ENCODE data around the gene FAM187B. TPM values are rescaled to one million over a fixed set of nuclear protein-coding genes. Genes with fewer than 3 reads are reported as not detected.

Gene FAM187B
- total and polyA plus RNA-seq, 2 experiments from 2014 or later, result 0.23 TPM; not detected in 1

DNA sequence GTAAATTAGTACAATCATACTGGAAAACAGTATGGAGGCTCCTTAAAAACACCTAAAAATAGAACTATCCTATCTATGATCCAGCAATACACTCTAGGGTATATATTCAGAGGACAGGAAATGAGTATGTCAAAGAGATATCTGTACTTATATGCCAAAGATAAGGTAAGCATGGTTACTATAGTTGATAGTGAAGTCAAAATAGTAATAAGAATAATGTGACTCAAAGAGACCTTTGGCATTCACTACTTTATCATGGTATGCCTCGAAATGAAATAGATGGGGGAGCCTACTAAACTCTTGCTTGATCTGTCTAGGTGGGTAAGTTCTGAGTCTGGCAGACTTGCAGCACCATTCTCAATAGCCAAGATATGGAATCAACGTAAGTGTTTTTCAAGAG lies 43.7 kb downstream of the FAM187B start:
- H3K4me3 ChIP-seq, result no peak overlapping the region
- no peak overlapping the region for H3K27ac ChIP-seq (ENCODE audit: low read depth)
- no peaks in the 10 kb centered on the region for H3K4me1 ChIP-seq (ENCODE audit: insufficient read depth)
- H3K27me3 ChIP-seq (ENCODE audit: insufficient read depth), result no peaks in the 10 kb centered on the region
- ATAC-seq (no peak), DNase-seq (ENCODE audit: low spot score) (no peak)
- 0 out of 2 replicates have a peak, but pooled peaks cover 4% of the 10 kb centered on the region for H3K9me2 ChIP-seq (ENCODE audit: insufficient read depth)
- no peaks in the 10 kb centered on the region for H3K36me3 ChIP-seq (ENCODE audit: insufficient read depth)
- no peaks in the 10 kb centered on the region for H3K27me3 Mint-ChIP-seq (ENCODE audit: insufficient read depth, low read depth, poor library complexity)
- H3K79me2 ChIP-seq (replicated peaks; ENCODE audit: insufficient read depth), result no peaks in the 10 kb centered on the region
- TF ChIP-seq, protein P1, sequence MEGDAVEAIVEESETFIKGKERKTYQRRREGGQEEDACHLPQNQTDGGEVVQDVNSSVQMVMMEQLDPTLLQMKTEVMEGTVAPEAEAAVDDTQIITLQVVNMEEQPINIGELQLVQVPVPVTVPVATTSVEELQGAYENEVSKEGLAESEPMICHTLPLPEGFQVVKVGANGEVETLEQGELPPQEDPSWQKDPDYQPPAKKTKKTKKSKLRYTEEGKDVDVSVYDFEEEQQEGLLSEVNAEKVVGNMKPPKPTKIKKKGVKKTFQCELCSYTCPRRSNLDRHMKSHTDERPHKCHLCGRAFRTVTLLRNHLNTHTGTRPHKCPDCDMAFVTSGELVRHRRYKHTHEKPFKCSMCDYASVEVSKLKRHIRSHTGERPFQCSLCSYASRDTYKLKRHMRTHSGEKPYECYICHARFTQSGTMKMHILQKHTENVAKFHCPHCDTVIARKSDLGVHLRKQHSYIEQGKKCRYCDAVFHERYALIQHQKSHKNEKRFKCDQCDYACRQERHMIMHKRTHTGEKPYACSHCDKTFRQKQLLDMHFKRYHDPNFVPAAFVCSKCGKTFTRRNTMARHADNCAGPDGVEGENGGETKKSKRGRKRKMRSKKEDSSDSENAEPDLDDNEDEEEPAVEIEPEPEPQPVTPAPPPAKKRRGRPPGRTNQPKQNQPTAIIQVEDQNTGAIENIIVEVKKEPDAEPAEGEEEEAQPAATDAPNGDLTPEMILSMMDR (conservative IDR thresholded peaks at IDR 0.05; ENCODE audit: low read depth in 2 of 2), result no peak
- TF ChIP-seq, protein P2, sequence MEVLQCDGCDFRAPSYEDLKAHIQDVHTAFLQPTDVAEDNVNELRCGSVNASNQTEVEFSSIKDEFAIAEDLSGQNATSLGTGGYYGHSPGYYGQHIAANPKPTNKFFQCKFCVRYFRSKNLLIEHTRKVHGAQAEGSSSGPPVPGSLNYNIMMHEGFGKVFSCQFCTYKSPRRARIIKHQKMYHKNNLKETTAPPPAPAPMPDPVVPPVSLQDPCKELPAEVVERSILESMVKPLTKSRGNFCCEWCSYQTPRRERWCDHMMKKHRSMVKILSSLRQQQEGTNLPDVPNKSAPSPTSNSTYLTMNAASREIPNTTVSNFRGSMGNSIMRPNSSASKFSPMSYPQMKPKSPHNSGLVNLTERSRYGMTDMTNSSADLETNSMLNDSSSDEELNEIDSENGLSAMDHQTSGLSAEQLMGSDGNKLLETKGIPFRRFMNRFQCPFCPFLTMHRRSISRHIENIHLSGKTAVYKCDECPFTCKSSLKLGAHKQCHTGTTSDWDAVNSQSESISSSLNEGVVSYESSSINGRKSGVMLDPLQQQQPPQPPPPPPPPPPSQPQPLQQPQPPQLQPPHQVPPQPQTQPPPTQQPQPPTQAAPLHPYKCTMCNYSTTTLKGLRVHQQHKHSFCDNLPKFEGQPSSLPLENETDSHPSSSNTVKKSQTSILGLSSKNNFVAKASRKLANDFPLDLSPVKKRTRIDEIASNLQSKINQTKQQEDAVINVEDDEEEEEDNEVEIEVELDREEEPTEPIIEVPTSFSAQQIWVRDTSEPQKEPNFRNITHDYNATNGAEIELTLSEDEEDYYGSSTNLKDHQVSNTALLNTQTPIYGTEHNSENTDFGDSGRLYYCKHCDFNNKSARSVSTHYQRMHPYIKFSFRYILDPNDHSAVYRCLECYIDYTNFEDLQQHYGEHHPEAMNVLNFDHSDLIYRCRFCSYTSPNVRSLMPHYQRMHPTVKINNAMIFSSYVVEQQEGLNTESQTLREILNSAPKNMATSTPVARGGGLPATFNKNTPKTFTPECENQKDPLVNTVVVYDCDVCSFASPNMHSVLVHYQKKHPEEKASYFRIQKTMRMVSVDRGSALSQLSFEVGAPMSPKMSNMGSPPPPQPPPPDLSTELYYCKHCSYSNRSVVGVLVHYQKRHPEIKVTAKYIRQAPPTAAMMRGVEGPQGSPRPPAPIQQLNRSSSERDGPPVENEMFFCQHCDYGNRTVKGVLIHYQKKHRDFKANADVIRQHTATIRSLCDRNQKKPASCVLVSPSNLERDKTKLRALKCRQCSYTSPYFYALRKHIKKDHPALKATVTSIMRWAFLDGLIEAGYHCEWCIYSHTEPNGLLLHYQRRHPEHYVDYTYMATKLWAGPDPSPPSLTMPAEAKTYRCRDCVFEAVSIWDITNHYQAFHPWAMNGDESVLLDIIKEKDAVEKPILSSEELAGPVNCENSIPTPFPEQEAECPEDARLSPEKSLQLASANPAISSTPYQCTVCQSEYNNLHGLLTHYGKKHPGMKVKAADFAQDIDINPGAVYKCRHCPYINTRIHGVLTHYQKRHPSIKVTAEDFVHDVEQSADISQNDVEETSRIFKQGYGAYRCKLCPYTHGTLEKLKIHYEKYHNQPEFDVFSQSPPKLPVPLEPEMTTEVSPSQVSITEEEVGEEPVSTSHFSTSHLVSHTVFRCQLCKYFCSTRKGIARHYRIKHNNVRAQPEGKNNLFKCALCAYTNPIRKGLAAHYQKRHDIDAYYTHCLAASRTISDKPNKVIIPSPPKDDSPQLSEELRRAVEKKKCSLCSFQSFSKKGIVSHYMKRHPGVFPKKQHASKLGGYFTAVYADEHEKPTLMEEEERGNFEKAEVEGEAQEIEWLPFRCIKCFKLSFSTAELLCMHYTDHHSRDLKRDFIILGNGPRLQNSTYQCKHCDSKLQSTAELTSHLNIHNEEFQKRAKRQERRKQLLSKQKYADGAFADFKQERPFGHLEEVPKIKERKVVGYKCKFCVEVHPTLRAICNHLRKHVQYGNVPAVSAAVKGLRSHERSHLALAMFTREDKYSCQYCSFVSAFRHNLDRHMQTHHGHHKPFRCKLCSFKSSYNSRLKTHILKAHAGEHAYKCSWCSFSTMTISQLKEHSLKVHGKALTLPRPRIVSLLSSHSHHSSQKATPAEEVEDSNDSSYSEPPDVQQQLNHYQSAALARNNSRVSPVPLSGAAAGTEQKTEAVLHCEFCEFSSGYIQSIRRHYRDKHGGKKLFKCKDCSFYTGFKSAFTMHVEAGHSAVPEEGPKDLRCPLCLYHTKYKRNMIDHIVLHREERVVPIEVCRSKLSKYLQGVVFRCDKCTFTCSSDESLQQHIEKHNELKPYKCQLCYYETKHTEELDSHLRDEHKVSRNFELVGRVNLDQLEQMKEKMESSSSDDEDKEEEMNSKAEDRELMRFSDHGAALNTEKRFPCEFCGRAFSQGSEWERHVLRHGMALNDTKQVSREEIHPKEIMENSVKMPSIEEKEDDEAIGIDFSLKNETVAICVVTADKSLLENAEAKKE (CRISPR knock-in tag; IDR thresholded peaks at IDR 0.05), result no peak
- TF ChIP-seq NANOG (IDR thresholded peaks at IDR 0.05; ENCODE audit: borderline replicate concordance) (no peak), CREB1 (CRISPR knock-in tag; IDR thresholded peaks at IDR 0.05; ENCODE audit: low read depth) (no peak), POLR2AphosphoS5 (IDR thresholded peaks at IDR 0.05; ENCODE audit: low read depth) (no peak), JUNB (IDR thresholded peaks at IDR 0.05; ENCODE audit: unreplicated experiment) (no peak), ZNF331 (CRISPR knock-in tag; IDR thresholded peaks at IDR 0.05; ENCODE audit: low read depth) (no peak), STAT1 (IDR thresholded peaks at IDR 0.05; ENCODE audit: unreplicated experiment) (no peak), EZH2phosphoT487 (IDR thresholded peaks at IDR 0.05; ENCODE audit: unreplicated experiment) (no peak)
- H3K4me1 Mint-ChIP-seq, result no peaks in the 10 kb centered on the region
- H3K27ac Mint-ChIP-seq, result no peak overlapping the region
- H3K9me3 Mint-ChIP-seq, result peaks cover 3% of the 10 kb centered on the region; the same call in 2 of the 3 replicates
- no peaks in the 10 kb centered on the region for H4K20me1 ChIP-seq (replicated peaks; ENCODE audit: insufficient read depth)
- H3K36me3 Mint-ChIP-seq (ENCODE audit: low read depth), result no peaks in the 10 kb centered on the region
- no peak overlapping the region for H2AFZ ChIP-seq
- no peak overlapping the region for H3K4me2 ChIP-seq
- no peaks in the 10 kb centered on the region for H3F3A ChIP-seq (replicated peaks; ENCODE audit: low read depth)
- H3K4me3 Mint-ChIP-seq, result no peak overlapping the region
